Esophagus squamous epithelium (tissue), 4 donors: ENCODE results near the gene NF2.

Experiments
- POLR2A ChIP-seq, 4 donors: fragments of 450-650 bp; IDR thresholded peaks; one replicate each; pipeline ENCODE4 v1.6.1; 2017; ENCODE audit warnings: antibody characterized with exemption in 4 of 4, mild to moderate bottlenecking in 4 of 4, moderate library complexity in 3 of 4
- TF ChIP-seq, protein P1 (sequence below), 6 experiments: fragments of 450-650 bp in 4 of 6; fragments of 200-600 bp in 2 of 6; sonication (generic) in 2 of 6; IDR thresholded peaks; one replicate each; pipeline ENCODE4 v1.5.1; 2016 to 2019; ENCODE audit warnings: antibody characterized with exemption in 6 of 6, mild to moderate bottlenecking in 4 of 6, moderate library complexity in 4 of 6

DNA sequence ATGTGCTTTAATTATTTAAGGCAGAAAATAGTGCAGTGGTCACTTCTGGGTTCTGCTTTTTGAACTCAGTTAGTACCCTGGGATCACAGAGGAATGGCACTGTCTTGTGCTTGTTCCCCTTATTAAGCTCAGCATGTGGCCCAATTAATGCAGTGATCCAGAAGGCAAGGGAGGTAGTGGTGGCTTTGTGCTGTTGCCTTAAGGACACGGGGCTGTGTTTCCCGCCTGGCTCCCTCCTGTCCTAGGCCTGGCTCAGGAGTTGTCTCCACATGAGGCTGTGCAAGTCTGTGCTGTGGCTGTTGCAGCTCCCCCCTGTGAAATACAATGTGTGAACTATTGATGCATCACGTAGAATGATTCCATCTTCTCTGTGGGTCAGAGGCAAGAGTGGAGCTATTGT is 67.2 kb downstream of the NF2 start:
- TF ChIP-seq, protein P1, sequence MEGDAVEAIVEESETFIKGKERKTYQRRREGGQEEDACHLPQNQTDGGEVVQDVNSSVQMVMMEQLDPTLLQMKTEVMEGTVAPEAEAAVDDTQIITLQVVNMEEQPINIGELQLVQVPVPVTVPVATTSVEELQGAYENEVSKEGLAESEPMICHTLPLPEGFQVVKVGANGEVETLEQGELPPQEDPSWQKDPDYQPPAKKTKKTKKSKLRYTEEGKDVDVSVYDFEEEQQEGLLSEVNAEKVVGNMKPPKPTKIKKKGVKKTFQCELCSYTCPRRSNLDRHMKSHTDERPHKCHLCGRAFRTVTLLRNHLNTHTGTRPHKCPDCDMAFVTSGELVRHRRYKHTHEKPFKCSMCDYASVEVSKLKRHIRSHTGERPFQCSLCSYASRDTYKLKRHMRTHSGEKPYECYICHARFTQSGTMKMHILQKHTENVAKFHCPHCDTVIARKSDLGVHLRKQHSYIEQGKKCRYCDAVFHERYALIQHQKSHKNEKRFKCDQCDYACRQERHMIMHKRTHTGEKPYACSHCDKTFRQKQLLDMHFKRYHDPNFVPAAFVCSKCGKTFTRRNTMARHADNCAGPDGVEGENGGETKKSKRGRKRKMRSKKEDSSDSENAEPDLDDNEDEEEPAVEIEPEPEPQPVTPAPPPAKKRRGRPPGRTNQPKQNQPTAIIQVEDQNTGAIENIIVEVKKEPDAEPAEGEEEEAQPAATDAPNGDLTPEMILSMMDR (IDR thresholded peaks at IDR 0.05), result no peak
- no peak for TF ChIP-seq POLR2A (IDR thresholded peaks at IDR 0.05)
